ENCODE results near the gene GATA1.
"Not testable (repeated sequence)": the region's sequence is repeated elsewhere in the genome, so short reads cannot be mapped to it uniquely, and the experiment has no call there.

The GATA1 gene

GRCh38 chrX:48806081-48806480, 19.7 kb downstream of the GATA1 start:
- DNase-seq (ENCODE audit: insufficient read length, low spot score) (no peak), FAIRE-seq (no peak)

GRCh38 chrX:48813644-48814043, 27.3 kb downstream of the GATA1 start:
- DNase-seq (ENCODE audit: insufficient read length, low spot score) = no peak
- FAIRE-seq = no peak

GRCh38 chrX:48814722-48815121, 28.3 kb downstream of the GATA1 start:
- DNase-seq (ENCODE audit: insufficient read length, low spot score) (no peak), FAIRE-seq (no peak)

GRCh38 chrX:48815266-48815665, 28.9 kb downstream of the GATA1 start:
- DNase-seq (ENCODE audit: insufficient read length, low spot score) (no peak), FAIRE-seq (no peak)

- FAIRE-seq (no peak), DNase-seq (ENCODE audit: insufficient read length, low spot score) (no peak)
These were observed 29.8 kb downstream of the GATA1 start for GRCh38 chrX:48816014-48816810.

- DNase-seq (ENCODE audit: insufficient read length, low spot score) (no peak), FAIRE-seq (no peak)
These were observed 31.7 kb downstream of the GATA1 start for GRCh38 chrX:48818098-48818497.

- FAIRE-seq (no peak), DNase-seq (ENCODE audit: insufficient read length, low spot score) (no peak)
These were observed 32.5 kb downstream of the GATA1 start for GRCh38 chrX:48818866-48819265.

- not testable (repeated sequence) for DNase-seq (ENCODE audit: insufficient read length, low spot score); FAIRE-seq
These were observed 33.0 kb downstream of the GATA1 start for GRCh38 chrX:48819394-48819793.

GRCh38 chrX:48823053-48823452, 36.7 kb downstream of the GATA1 start:
- no peak for DNase-seq (ENCODE audit: insufficient read length, low spot score)
- FAIRE-seq = no peak

GRCh38 chrX:48824066-48824465, 37.7 kb downstream of the GATA1 start:
- FAIRE-seq = no peak
- no peak for DNase-seq (ENCODE audit: insufficient read length, low spot score)

- DNase-seq (ENCODE audit: insufficient read length, low spot score) (no peak), FAIRE-seq (no peak)
These were observed 39.9 kb downstream of the GATA1 start, which contains the start of gene ERAS for GRCh38 chrX:48826135-48826875. Gene ERAS (plus strand): TSS chrX:48826513. CDS start chrX:48829124, 2,611 bp downstream.

- DNase-seq (ENCODE audit: insufficient read length, low spot score) (no peak), FAIRE-seq (no peak)
These were observed 40.7 kb downstream of the GATA1 start for GRCh38 chrX:48826876-48827653.

- no peak for FAIRE-seq
- DNase-seq (ENCODE audit: insufficient read length, low spot score) = no peak
These were observed 41.2 kb downstream of the GATA1 start for GRCh38 chrX:48827654-48827968.

- DNase-seq (ENCODE audit: insufficient read length, low spot score) = no peak
- FAIRE-seq = no peak
These were observed 42.8 kb downstream of the GATA1 start for GRCh38 chrX:48829016-48829735.

- no peak for FAIRE-seq
- DNase-seq (ENCODE audit: insufficient read length, low spot score) = no peak
These were observed 44.9 kb downstream of the GATA1 start for GRCh38 chrX:48831136-48831908.

GRCh38 chrX:48831909-48832291, 45.5 kb downstream of the GATA1 start:
- FAIRE-seq (no peak), DNase-seq (ENCODE audit: insufficient read length, low spot score) (no peak)

- no peak for FAIRE-seq
- peak; percentile 17 for DNase-seq (ENCODE audit: insufficient read length, low spot score)
These were observed 47.2 kb downstream of the GATA1 start for GRCh38 chrX:48833542-48834138.

- no peak for DNase-seq (ENCODE audit: insufficient read length, low spot score)
These were observed 48.0 kb downstream of the GATA1 start for GRCh38 chrX:48834383-48834709.

GRCh38 chrX:48835524-48836329, 49.3 kb downstream of the GATA1 start, which contains the start of gene PCSK1N:
Gene PCSK1N (minus strand): TSS chrX:48835610. CDS start chrX:48835532, 78 bp downstream.
- no peak for FAIRE-seq
- peak; percentile 50 for DNase-seq (ENCODE audit: insufficient read length, low spot score)

More at GRCh38 chrX:48834383-48834709, 48.0 kb downstream of the GATA1 start:
- FAIRE-seq = no peak

All from HTR-8/SVneo (cell line).